GM19240 (cell line): ENCODE measurements around the gene THAP7.
A peak's percentile ranks its signal among the peaks of the same experiment; 100 is the strongest.

Experiments
- DNase-seq: peaks from one replicate; pipeline ENCODE4 v3.0.0; 2011; ENCODE audit warnings: low spot score; ENCODE audit not compliant: insufficient read length

The THAP7 gene

DNA sequence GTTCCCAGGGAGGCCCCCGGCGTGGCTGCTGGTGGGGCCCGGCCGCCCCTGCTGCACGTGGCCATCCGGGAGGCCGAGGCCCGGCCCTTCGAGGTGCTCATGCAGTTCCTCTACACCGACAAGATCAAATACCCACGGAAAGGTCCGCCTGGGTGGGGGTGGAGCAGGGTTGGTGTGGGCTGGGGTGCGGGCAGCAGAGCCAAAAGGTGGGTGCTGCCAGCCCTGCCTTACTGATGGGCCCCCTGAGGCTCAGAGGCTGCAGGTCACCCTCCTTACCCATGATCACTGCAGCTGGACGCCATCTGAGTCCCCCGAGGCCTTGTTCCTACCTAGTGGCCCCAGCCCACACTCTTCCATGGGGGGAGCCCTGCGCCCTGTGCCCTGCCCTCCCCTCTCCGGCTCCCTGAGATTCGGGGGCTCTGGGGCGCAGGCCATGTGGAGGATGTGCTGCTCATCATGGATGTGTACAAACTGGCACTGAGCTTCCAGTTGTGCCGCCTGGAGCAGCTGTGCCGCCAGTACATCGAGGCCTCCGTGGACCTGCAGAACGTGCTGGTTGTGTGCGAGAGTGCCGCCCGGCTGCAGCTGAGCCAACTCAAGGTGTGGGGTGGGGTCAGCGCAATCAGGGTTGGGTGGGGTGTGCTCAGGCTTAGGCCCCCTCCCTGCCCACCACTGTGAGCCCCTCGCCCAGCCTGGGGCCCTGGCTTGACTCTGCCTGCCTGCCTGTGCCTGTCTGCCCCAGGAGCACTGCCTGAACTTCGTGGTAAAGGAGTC, 7.6 kb downstream of the THAP7 start:
- DNase-seq = no peak

DNA sequence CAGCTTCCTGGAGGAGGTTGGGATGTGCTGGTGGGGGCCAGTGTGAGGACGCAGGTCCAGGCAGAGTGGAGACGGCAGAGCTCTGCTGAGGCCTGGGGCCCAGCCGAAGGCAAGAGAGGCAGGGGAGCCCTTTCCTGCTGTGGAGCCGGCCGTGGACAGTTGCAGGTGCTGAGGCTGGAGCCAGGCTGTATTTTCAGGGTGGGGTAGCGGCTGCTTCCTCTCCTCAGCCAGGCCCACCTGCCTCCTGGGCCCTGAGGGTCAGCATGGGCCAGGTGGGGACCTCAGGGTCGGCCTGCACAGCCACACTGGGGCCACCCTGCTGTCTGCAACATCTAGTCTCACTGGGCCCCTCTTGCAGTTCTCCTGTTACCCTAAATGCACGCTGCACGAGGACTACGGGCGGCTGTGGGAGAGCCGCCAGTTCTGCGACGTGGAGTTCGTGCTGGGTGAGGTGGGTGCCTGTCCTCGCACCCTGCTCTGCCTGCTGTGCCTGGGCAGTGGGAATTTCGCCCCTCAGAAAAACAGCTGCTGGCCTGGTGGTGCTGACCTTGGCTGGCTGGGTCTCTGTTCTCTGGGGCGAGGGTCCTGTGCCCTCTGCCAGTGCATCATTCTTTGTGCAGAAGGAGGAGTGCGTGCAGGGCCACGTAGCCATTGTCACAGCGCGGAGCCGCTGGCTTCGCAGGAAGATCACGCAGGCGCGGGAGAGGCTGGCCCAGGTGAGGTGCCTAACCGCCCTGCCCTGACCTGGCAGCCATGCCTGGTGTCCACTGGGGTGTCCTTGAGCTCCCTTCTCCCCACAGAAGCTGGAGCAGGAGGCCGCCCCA, 8.4 kb downstream of the THAP7 start:
- no peak for DNase-seq

DNA sequence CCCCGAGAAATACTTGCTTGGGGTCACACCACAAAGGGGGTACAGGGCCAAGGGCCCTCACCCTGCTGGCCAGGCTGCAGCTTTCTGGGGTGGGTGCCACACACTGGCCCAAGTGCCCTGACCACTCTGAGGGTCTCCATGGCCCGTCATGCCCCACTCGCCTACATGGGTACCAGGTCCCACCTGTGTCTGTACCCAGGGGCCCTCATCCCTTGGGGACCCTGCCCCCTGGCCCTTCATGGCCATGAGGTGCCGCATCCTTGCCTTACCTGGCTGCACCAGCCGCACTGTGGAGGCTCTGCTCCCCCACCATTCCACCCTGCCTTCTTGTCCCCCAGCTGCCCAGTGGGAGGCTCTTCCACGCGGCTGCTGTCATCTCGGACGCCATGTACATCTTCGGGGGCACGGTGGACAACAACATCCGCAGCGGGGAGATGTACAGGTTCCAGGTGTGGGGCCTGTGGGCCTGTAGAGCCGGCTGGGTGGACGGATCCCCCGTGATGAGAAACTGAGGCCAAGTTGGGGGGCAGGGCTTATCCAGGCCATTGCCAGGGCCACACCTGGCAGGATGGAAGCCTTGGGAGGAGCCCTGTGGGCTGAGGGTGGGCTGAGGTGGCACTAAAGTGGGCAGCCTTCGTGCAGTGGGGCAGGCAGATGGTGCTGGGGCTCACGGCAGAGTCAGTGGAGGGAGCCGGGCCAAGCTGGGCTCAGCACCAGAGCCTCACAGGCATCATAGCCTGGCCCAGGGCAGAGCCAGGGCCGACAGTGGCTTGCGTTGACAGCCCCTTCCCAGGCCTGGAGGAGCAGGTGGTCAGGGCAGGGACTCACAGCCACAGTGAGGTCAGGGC, 9.2 kb downstream of the THAP7 start:
- DNase-seq = no peak

DNA sequence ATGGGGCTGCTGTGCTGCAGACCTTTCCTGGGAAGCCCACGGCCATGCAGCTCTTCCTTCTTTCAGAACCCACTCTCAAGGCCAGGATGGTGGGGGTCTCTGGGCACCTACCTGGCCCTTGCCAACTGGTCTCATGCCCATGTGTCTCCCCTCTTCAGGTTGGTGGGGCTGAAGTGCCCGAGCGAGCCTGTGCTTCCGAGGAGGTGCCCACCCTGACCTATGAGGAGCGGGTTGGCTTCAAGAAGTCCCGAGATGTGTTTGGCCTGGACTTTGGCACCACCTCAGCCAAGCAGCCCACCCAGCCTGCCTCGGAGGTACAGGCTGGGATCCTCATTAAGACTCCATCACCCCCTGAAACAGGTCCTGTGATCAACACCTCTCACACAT, 9.9 kb downstream of the THAP7 start:
- DNase-seq = no peak

DNA sequence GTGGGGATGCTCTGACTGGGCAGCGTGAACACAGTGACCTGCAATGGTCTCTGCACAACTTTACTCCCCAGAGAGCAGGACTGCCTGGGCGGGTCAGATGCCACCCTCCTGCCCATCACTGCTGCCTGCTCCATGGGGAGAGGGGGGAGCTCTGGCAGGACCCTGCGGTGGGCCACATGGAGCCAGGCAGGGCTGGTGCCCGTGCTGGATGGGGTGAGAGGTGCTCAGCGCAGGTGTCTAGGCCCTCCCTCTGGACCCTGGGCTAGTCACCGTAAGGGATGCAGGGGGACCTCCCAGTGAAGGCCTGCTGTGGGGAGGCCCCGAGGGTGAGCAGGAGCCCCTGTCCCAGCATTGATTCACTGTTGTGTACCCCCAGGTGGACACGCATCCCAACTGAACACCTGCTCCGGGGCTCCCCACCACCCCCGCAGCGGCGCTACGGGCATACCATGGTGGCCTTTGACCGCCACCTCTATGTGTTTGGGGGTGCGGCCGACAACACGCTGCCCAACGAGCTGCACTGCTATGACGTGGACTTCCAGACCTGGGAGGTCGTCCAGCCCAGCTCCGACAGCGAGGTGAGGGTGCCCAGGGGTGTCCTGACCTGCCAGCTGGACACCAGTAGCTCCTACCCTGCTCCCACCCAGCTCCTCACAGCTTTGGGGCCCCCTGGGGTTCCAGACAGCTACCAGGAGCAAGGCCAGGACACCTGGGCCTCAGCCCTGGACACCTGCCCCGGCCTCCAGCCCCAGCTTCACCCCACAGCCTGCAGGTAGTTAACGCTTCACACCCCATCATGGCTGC, 10.5 kb downstream of the THAP7 start:
- no peak for DNase-seq

DNA sequence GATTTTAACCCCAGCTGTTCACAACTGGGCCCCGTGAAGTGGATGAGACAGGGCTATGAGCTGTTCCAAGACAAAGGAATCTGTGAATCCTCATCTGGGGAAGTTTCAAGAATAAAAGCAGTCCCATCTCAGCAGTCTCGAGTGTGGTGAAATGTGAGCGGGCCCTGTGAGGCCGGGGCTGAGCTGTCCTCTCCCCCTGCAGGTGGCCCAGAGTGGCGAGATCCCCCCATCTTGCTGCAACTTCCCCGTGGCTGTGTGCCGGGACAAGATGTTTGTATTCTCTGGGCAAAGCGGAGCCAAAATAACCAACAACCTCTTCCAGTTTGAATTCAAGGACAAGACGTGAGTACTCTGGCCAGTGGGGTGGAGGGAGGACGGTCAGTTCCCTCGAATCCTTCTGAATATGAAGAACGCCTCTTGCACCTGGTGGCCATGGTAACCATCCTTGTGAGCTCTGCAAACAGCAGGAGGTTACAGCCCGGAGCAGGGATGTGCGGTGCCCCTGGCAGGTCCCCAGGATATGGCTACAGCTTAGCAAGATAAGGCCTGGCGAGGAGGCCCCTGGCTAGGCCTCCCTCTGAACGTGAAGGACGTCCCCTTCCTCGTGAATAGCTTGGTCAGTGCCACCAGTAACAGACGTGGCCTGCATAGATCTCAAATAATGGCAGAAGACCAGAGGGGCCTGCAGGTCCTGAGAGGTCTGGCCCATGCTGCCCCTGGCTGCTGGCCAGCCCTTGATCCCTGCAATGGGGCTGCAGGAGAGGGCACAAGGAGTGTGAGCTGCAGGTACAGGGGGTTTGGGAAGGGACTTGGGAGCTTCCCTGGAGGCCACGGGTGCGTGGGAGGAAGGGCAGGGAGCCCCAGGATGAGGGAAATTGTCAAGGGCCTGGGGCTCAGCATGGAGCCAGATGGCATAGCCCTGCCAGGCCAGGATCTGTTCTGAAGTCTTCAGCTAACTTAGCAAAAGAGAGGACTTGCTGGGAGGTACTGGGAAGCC, 11.4 kb downstream of the THAP7 start:
- no peak for DNase-seq

DNA sequence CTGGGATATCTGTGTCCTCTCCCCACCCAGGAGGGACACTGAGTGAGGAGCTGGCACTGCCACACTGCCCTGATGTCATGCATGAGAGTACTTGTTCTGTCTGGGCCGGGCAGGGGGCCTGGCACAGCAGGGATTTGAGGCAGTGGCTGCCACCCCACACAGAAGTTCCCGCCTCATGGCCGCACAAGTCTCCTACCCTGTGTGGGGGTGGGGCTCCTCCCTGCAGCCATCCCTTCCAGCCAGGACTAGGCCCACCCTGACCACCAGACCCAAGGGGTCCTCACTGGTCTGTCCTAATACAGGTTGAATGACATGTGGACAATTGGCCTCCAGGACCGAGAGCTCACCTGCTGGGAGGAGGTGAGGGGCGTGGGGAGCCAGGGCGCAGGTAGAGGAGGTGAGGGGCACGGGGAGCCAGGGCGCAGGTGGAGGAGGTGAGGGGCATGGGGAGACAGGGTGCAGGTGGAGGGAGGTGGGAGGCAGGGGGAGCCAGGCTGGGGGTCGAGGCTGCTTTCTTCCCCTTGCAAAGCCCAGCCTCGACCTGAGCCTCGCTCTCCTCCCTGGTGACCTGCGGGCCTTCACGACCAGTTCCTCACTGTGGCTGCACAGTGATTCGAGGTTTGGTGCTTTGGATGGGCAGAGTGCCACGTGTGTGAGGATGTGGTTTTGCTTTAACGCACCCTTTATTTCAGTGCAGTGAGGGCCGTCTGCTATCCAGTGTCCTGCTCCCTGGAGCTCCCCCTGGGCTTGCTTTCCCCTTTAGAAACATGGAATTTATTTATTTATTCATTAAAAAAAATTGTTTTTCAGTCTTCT, 12.4 kb downstream of the THAP7 start:
- no peak for DNase-seq

DNA sequence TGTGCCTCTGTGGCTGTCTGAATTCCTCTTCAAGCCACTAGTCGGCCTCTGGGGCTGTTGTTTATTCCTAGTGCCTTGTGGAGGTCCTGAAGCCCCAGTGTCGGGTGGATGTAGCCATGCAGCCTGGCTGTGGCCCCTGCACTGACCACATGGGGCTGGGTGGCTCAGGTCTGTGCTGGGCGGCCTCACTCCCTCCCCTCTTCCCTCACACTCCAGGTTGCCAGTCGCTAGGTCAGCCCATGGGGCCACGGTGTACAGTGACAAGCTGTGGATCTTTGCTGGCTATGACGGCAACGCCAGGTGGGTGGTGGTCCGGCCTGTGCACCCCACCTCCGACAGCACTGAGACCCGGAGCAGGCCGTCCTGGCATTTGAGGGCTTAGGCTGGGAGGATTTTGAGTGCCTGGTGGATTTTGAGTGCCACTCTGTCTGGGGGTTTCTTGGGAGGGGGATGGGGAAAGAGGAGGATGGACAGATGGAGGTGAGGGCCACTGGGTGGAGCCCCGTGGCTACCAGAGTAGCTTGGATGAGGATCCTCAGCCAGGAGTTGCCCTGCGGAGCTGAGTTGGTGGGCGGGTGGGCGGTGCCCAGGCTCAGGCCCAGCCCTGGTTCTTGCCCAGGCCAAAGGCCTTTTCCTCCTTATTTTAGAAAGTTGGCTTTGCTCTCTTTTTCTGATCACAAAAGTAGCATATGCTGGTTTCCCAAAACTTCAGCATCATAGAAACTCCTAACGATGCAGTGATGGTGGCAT, 13.2 kb downstream of the THAP7 start:
- no peak for DNase-seq

DNA sequence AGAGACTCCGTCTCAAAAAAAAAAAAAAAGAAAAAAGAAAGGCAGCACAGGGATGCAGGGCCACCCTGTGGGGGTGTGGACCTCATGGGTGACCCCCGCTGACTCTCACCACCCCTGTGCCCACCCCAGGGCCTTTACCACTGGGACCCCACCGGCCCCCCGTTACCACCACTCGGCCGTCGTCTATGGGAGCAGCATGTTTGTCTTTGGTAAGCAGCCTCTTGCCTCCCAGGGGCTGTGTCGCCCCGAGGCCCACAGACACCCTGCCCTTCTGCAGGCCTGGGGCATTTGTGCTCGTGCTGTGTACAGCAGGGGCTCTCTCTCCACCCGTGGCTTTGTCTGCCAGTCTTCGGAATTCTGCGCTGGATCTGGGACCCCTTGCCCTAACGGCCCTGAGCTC, 14.5 kb downstream of the THAP7 start:
- DNase-seq = no peak

DNA sequence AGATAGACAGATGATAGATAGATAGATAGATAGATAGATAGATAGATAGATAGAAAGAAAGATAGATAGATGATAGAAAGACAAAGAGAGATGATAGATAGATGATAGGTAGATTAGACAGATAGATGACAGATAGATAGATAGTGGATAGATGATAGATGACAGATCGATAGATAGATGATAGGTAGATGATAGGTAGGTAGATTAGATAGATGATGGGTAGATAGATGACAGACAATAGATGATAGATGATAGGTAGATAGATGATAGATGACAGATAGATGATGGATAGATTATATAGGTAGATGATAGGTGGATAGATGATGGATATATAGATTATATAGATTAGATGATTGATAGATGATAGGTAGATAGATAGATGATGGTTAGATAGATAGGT, 15.6 kb downstream of the THAP7 start:
- no peak for DNase-seq

DNA sequence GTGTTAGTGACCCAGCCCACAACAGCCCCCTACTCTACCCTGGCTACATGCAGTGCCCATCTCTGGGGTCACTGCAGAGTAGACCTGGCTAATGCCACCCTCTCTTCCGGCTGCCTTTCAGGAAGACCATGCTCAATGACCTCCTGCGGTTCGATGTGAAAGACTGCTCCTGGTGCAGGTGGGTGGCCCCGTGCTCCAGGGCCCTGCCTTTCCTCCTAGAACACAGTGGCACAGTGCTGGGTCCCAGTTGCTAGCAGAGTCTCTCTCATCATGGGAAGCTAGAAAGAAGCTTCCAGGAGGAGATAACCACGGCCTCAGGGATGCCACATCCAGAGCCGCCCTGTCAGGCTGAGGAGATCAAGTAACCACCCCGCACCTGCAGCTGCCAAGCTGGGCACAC, 16.2 kb downstream of the THAP7 start:
- DNase-seq = no peak

DNA sequence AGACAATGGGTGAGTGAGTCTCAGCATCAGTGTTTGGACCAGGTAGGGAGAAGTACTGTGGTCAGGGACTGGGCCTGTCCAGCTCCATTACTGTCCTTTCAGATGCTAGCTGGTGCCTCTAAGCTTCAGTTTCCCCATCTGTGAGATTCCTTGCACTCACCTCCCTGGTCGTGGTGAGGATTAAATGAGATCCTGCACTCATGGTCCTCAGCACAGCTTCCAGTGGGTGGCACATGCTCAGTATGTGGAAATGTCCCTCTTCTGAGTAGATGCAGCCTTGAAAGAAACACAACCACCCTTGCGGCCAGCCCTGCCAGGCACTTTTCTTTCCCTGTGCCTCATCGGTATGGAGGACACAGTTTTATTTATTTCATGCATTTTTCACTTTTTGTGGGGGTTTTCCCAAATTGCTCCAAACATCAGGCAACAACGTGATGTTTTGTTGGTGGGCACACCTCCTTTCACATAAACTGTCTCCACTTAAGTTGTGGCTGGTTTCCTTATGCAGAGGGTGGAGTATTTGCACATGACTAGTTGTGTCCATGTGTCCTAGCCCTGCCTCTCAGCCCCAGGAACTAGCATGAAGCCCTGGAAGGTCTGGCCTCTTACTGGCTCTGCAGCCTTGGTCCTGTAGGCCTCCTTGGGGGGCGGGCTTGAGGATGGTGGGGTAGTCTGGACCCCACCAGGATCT, 18.7 kb downstream of the THAP7 start:
- no peak for DNase-seq

DNA sequence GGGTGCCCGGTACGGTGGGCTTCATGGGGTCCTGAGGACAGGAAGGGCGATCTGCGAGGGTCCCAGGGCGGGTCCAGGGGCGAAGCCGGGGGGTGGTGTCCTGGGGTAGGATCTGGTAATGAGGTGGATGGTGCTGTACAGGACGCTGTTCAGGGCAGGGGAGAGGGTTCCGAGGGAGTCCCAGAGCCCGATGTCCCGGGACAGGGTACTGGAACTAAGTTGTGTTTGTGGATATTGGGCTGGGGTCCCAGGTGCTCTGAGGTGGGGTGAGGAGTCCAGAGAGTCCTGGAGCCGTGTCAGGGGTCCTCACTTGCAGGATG, 19.4 kb downstream of the THAP7 start:
- DNase-seq = no peak

DNA sequence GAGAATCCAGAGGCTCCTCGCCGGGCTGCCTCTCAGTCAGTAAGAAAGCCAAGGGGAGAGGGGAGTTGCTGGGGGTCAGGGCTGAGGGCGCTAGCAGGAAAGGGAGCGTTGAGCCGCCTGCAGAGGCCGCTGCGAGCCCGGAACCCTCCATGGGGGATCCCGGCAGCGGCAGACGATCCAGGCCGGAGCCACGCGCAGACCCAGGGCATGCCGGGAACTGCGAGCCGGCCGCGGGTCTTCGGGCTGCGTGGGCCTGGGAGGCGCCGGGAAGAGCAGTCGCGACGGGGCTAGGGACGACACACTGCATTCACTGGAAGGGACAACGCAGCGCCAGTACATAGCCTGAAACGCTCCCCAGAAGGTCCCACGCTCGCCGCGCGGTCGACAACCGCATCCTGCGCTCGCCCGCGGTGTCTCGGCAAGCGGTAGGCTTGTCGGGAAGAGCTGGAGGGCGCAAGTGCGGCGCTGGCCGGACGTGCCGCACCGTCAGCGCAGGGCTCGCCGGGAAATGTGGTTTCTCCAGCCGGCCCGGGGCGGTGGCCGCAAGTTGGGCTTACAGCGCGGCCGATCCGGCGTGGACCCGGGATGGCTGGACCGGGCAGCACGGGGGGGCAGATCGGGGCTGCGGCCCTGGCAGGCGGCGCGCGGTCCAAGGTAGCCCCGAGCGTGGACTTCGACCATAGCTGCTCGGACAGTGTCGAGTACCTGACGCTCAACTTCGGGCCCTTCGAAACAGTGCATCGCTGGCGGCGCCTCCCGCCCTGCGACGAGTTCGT, 19.9 kb downstream of the THAP7 start, which contains the start of gene LZTR1:
LZTR1 (plus strand) TSS at position 511 of the 776 bp plus-strand sequence; CDS start at position 586, 75 bp downstream.
- DNase-seq = peak; percentile 91

DNA sequence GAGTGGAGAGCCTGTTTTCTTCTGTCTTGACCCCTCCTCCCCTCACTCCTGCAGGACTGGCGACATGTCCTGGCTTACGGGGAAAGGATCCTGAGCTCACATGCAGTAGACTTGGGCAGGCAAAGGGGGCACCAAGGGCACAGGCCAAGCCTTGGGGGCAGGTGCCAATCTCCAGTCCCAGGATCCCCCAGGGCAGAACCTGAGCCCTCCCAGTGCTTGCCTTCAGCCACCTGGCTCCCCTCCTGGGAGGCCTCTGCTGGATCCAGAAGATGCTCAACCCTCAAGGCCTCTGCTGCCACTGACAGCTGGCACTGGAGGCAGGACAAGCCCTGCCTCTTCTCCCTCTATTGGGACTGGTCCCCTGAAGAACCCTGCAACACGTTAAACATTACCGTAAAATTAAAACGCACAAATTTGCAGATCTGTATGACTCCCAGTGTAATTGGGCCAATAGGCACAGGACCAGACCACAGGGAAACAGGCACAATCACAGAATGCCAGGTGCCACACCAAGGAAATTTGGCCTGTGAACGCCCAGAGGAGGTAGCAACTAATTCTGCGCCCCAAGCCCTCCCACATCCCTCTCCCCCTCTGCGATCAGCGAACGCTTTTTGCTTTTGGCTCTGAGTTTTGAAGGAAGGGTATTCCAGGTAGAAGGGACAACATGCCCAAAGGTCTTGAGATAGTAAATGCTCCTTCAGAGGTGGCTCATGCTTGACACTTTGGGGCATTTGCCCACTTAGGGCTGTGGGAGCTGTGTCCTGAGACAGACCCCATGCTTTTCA, 20.8 kb downstream of the THAP7 start:
- DNase-seq = no peak

DNA sequence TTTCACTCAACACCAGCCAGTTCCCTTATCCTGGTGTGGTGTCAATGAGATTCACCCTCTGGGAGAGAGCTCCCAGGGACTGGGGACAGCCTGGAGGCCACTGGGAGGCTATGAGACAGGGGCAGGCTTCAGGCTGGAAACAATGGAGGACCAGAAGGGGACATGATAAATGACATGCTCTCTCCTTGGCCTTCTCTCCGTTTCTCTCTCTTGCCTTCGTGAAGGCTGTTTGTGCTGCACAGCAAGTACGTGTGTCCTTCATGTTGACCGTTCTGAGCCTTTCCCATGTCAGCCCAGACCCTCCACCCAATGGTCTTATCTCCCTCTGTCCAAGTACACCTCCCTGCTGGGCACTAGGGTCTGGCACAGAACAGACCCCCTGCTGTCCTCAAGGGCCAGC, 21.4 kb downstream of the THAP7 start:
- DNase-seq = no peak
